ENCODE data around the gene SPPL3.
A peak's percentile ranks its signal among the peaks of the same experiment; 100 is the strongest.

The SPPL3 gene

GRCh38 chr12:120719496-120720233, 184.5 kb downstream of the SPPL3 start:
- no peak overlapping the region for H3K27ac Mint-ChIP-seq
- H3K4me3 Mint-ChIP-seq: no peak overlapping the region
- peaks cover 20% of the 10 kb centered on the region for H3K4me1 Mint-ChIP-seq

GRCh38 chr12:120719072-120719471, 185.1 kb downstream of the SPPL3 start:
- ATAC-seq: no peak
- H3K27me3 Mint-ChIP-seq: no peaks in the 10 kb centered on the region
- no peak overlapping the region for H3K27ac Mint-ChIP-seq
- no peaks in the 10 kb centered on the region for H3K9me3 Mint-ChIP-seq
- H3K4me1 Mint-ChIP-seq: peaks cover 18% of the 10 kb centered on the region
- no peak overlapping the region for H3K4me3 Mint-ChIP-seq
- no peak for DNase-seq

More at GRCh38 chr12:120719496-120720233, 184.5 kb downstream of the SPPL3 start:
- DNase-seq: no peak
- no peaks in the 10 kb centered on the region for H3K9me3 Mint-ChIP-seq
- no peaks in the 10 kb centered on the region for H3K27me3 Mint-ChIP-seq
- ATAC-seq: no peak

- H3K9me3 Mint-ChIP-seq: no peaks in the 10 kb centered on the region
- ATAC-seq (no peak), DNase-seq (no peak)
- no peak overlapping the region for H3K4me3 Mint-ChIP-seq
- H3K27ac Mint-ChIP-seq: no peak overlapping the region
- H3K27me3 Mint-ChIP-seq: no peaks in the 10 kb centered on the region
- H3K4me1 Mint-ChIP-seq: peaks cover 25% of the 10 kb centered on the region
Observed at GRCh38 chr12:120718055-120718454, 186.1 kb downstream of the SPPL3 start.

- H3K4me3 Mint-ChIP-seq: no peak overlapping the region
- ATAC-seq (peak; percentile 78), DNase-seq (peak; percentile 67 to 71)
- H3K4me1 Mint-ChIP-seq: peaks cover 42% of the 10 kb centered on the region
- no peaks in the 10 kb centered on the region for H3K27me3 Mint-ChIP-seq
- H3K27ac Mint-ChIP-seq: no peak overlapping the region
- H3K9me3 Mint-ChIP-seq: no peaks in the 10 kb centered on the region
Observed at GRCh38 chr12:120713861-120714482, 190.2 kb downstream of the SPPL3 start.

- no peak for ATAC-seq
- Mint-ChIP-seq H3K27ac (no peak overlapping the region), H3K9me3 (no peaks in the 10 kb centered on the region), H3K4me3 (no peak overlapping the region), H3K27me3 (no peaks in the 10 kb centered on the region), H3K4me1 (peaks cover 31% of the 10 kb centered on the region)
- no peak for DNase-seq
Observed at GRCh38 chr12:120712610-120713009, 191.5 kb downstream of the SPPL3 start.

Measured in stimulated activated naive CD8-positive, alpha-beta T cell treated with anti-CD3 and anti-CD28 coated beads, Interleukin-15, amount 100 ng/mL, for 72 hours (primary cell).